Vagina (tissue), 2 donors: Measurements from ENCODE around the gene STRN4.

Experiments used
- POLR2AphosphoS5 ChIP-seq, 2 donors: sonication (generic); formaldehyde crosslinking; IDR thresholded peaks; one replicate each; pipeline ENCODE4 v1.9.0; 2017; ENCODE audit warnings: antibody characterized with exemption in 2 of 2, mild to moderate bottlenecking in 2 of 2, low read depth in 1 of 2; ENCODE audit not compliant: insufficient read depth in 1 of 2
- TF ChIP-seq, protein P1 (sequence below), 3 experiments: fragments of 450-650 bp in 2 of 3; fragments of 200-600 bp in 1 of 3; sonication (generic) in 1 of 3; IDR thresholded peaks; one replicate each; pipeline ENCODE4 v1.5.1; 2017 to 2019; ENCODE audit warnings: antibody characterized with exemption in 3 of 3, mild to moderate bottlenecking in 2 of 3, moderate library complexity in 2 of 3

DNA sequence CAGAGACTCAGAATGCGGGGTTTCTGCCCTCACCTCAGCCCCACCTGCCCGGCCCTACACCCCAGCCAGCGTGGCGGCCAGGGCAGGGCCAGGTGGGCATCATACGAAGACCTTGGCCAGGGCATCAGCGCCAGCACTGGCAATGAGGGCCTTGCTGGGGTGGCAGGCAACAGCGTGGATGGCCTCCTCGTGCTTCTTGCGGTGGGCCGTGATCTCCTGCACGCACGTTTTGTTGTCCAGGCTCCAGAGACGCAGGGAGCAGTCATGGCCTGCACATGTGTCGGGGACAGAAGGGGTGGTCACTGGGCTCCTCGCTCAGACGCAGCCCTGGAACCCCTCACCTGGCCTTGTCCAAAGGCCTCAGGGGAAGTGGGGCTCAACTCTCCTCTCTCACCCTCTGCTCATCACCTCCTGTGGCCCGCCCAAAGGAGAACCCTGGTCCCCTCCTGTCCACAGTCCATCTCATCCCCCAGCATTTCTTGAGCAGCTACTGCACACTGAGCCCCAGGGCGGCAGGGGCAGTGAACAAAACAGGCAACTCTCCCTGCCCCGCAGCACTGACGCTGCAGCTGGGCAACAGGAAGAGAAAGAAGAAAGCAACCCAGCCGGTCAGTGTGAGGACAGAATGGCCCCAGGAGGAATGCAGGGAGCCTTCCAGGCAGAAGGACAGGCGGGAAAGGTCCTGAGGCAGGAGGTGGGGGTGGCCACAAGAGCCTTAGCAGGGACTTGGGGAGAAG lies 25.6 kb downstream of the STRN4 start:
- TF ChIP-seq POLR2AphosphoS5 (IDR thresholded peaks at IDR 0.05; ENCODE audit: insufficient read depth in 1 of 2, low read depth in 1 of 2): no peak
- TF ChIP-seq, protein P1, sequence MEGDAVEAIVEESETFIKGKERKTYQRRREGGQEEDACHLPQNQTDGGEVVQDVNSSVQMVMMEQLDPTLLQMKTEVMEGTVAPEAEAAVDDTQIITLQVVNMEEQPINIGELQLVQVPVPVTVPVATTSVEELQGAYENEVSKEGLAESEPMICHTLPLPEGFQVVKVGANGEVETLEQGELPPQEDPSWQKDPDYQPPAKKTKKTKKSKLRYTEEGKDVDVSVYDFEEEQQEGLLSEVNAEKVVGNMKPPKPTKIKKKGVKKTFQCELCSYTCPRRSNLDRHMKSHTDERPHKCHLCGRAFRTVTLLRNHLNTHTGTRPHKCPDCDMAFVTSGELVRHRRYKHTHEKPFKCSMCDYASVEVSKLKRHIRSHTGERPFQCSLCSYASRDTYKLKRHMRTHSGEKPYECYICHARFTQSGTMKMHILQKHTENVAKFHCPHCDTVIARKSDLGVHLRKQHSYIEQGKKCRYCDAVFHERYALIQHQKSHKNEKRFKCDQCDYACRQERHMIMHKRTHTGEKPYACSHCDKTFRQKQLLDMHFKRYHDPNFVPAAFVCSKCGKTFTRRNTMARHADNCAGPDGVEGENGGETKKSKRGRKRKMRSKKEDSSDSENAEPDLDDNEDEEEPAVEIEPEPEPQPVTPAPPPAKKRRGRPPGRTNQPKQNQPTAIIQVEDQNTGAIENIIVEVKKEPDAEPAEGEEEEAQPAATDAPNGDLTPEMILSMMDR (IDR thresholded peaks at IDR 0.05): no peak
